ENCODE data around the gene RMRP.

RMRP gene

GRCh38 chr9:35657546-35658136 is at the start of gene RMRP:
Gene RMRP, minus strand, starts transcription at chr9:35658019.
- DNase-seq (ENCODE audit: low spot score), result peak; percentile 94

GRCh38 chr9:35706951-35707350 is 49.1 kb upstream of the RMRP start:
- no peak for DNase-seq (ENCODE audit: low spot score)

GRCh38 chr9:35705836-35706430 is 48.1 kb upstream of the RMRP start:
- no peak for DNase-seq (ENCODE audit: low spot score)

- no peak for DNase-seq (ENCODE audit: low spot score)
Observed at GRCh38 chr9:35705372-35705771, 47.6 kb upstream of the RMRP start.

GRCh38 chr9:35703906-35704672 is 46.3 kb upstream of the RMRP start:
- no peak for DNase-seq (ENCODE audit: low spot score)

GRCh38 chr9:35702696-35703095 is 44.9 kb upstream of the RMRP start:
- DNase-seq (ENCODE audit: low spot score), result no peak

- DNase-seq (ENCODE audit: low spot score), result no peak
Observed at GRCh38 chr9:35700942-35701341, 43.1 kb upstream of the RMRP start.

GRCh38 chr9:35700031-35700430 is 42.2 kb upstream of the RMRP start:
- no peak for DNase-seq (ENCODE audit: low spot score)

GRCh38 chr9:35698231-35698630 is 40.4 kb upstream of the RMRP start:
- DNase-seq (ENCODE audit: low spot score), result no peak

- no peak for DNase-seq (ENCODE audit: low spot score)
Observed at GRCh38 chr9:35697486-35697885, 39.7 kb upstream of the RMRP start.

GRCh38 chr9:35696520-35697215 is 38.8 kb upstream of the RMRP start:
- DNase-seq (ENCODE audit: low spot score), result peak; percentile 66

GRCh38 chr9:35695943-35696401 is 38.2 kb upstream of the RMRP start:
- DNase-seq (ENCODE audit: low spot score), result no peak

GRCh38 chr9:35691757-35692301 is 34.0 kb upstream of the RMRP start:
- no peak for DNase-seq (ENCODE audit: low spot score)

GRCh38 chr9:35691334-35691650 is 33.5 kb upstream of the RMRP start:
- DNase-seq (ENCODE audit: low spot score), result peak; percentile 7

- DNase-seq (ENCODE audit: low spot score), result peak; percentile 10
Observed at GRCh38 chr9:35690614-35691333, 33.0 kb upstream of the RMRP start.

- no peak for DNase-seq (ENCODE audit: low spot score)
Observed at GRCh38 chr9:35690294-35690613, 32.4 kb upstream of the RMRP start.

- DNase-seq (ENCODE audit: low spot score), result no peak
Observed at GRCh38 chr9:35689542-35690293, 31.9 kb upstream of the RMRP start, which contains the start of gene TPM2. Gene TPM2, minus strand, starts transcription at chr9:35689925. Its CDS starts 108 bp downstream, at chr9:35689817.

- peak; percentile 20 for DNase-seq (ENCODE audit: low spot score)
Observed at GRCh38 chr9:35688558-35689541, 31.0 kb upstream of the RMRP start.

- no peak for DNase-seq (ENCODE audit: low spot score)
Observed at GRCh38 chr9:35687972-35688557, 30.2 kb upstream of the RMRP start.

GRCh38 chr9:35687306-35687705 is 29.5 kb upstream of the RMRP start:
- no peak for DNase-seq (ENCODE audit: low spot score)
